B cell (primary cell): ENCODE results near the gene CYTH2. TPM values are rescaled to one million over a fixed set of nuclear protein-coding genes. Genes with fewer than 3 reads are reported as not detected.
A peak's percentile ranks its signal among the peaks of the same experiment; 100 is the strongest.

Source experiments
- ATAC-seq: fragments of 200-7000 bp; cut with Tn5 transposase; one replicate; pipeline ENCODE4 v1.10.0; 2021; ENCODE audit warnings: low read depth, mild to moderate bottlenecking, moderate number of reproducible peaks, moderate library complexity
- CTCF ChIA-PET: fragments of 350-600 bp; sonication (Branson Sonifier 250); formaldehyde crosslinking; loops from one replicate; lab custom pipeline; 2021; ENCODE audit warnings: antibody characterized with exemption, inconsistent platforms; lab: Charles Lee
- POLR2A ChIA-PET: fragments of 350-600 bp; sonication (Branson Sonifier 250); formaldehyde crosslinking; loops from one replicate; lab custom pipeline; 2021; ENCODE audit warnings: antibody characterized with exemption; lab: Charles Lee
- DNase-seq: peaks from one replicate; pipeline ENCODE4 v3.0.0; 2013
- H2AFZ ChIP-seq: 2 replicates; pipeline ENCODE4 v1.6.1; 2012; ENCODE audit warnings: mild to moderate bottlenecking, low read depth, low read length; ENCODE audit not compliant: insufficient read depth, poor library complexity, severe bottlenecking
- H3K27ac ChIP-seq, 2 donors: 1 replicate in 1 of 2; 2 replicates in 1 of 2; pipeline ENCODE4 v1.5.1; 2012 to 2013; ENCODE audit warnings: low read length in 2 of 2, mild to moderate bottlenecking in 2 of 2, moderate library complexity in 1 of 2
- H3K27me3 ChIP-seq, 4 experiments: fragments of 200-600 bp in 1 of 4; sonication (generic) in 1 of 4; replicated peaks in 1 of 4; 1 replicate in 2 of 4; 2 replicates in 2 of 4; pipeline versions ENCODE4 v1.6.1 to v1.7.0; 2013 to 2016; ENCODE audit warnings: low read length in 3 of 4, mild to moderate bottlenecking in 2 of 4, mixed read lengths in 1 of 4, moderate library complexity in 1 of 4; ENCODE audit not compliant: insufficient read depth in 4 of 4, control insufficient read depth in 3 of 4; ENCODE audit errors: control extremely low read depth in 1 of 4
- H3K36me3 ChIP-seq, 2 experiments: replicated peaks in 1 of 2; 1 replicate in 1 of 2; 2 replicates in 1 of 2; pipeline versions ENCODE4 v1.6.1 to v1.7.1; 2013; ENCODE audit warnings: low read length in 1 of 2; ENCODE audit not compliant: insufficient read depth in 2 of 2, control insufficient read depth in 1 of 2; ENCODE audit errors: control extremely low read depth in 1 of 2, extremely low read depth in 1 of 2
- H3K4me1 ChIP-seq, 2 donors: fragments of 200-600 bp in 1 of 2; sonication (generic) in 1 of 2; 1 replicate in 1 of 2; 2 replicates in 1 of 2; pipeline versions ENCODE4 v1.5.1 to v1.6.1; 2013 to 2017; ENCODE audit warnings: low read length in 2 of 2; ENCODE audit not compliant: control insufficient read depth in 2 of 2, insufficient read depth in 2 of 2
- H3K4me2 ChIP-seq: replicated peaks from 2 replicates; pipeline ENCODE3; 2012; ENCODE audit warnings: mild to moderate bottlenecking, low read depth, low read length; ENCODE audit not compliant: poor library complexity, severe bottlenecking
- H3K4me3 ChIP-seq, 5 experiments: fragments of 200-600 bp in 1 of 5; sonication (generic) in 1 of 5; 1 replicate in 3 of 5; 2 replicates in 2 of 5; pipeline versions ENCODE4 v1.5.1 to v1.7.0; 2011 to 2016; ENCODE audit warnings: low read length in 4 of 5, mild to moderate bottlenecking in 4 of 5, low read depth in 2 of 5, control low read depth in 1 of 5, moderate library complexity in 1 of 5; ENCODE audit not compliant: insufficient read depth in 1 of 5; ENCODE audit errors: control extremely low read depth in 1 of 5, extremely low read depth in 1 of 5
- H3K79me2 ChIP-seq: fragments of 200-600 bp; sonication (generic); one replicate; pipeline ENCODE4 v1.6.0; 2016; ENCODE audit warnings: low read length; ENCODE audit not compliant: control insufficient read depth, insufficient read depth
- H3K9ac ChIP-seq: fragments of 200-600 bp; sonication (generic); 2 replicates; pipeline ENCODE4 v1.6.1; 2017; ENCODE audit warnings: mild to moderate bottlenecking, low read length, moderate library complexity
- H3K9me3 ChIP-seq, 3 donors: one replicate each; pipeline versions ENCODE4 v1.6.1 to v1.7.1; 2013; ENCODE audit warnings: low read length in 2 of 3; ENCODE audit not compliant: control insufficient read depth in 2 of 3, insufficient read depth in 1 of 3; ENCODE audit errors: control extremely low read depth in 1 of 3
- H4K20me1 ChIP-seq: 2 replicates; pipeline ENCODE4 v1.6.0; 2012; ENCODE audit warnings: mild to moderate bottlenecking, low read length; ENCODE audit not compliant: insufficient read depth, control insufficient read depth, poor library complexity, severe bottlenecking
- H3K27ac Mint-ChIP-seq: one replicate; pipeline ENCODE4 v1.8.0; 2021; ENCODE audit warnings: mixed read lengths
- H3K27me3 Mint-ChIP-seq: one replicate; pipeline ENCODE4 v1.8.0; 2021; ENCODE audit warnings: mixed read lengths
- H3K4me1 Mint-ChIP-seq: one replicate; pipeline ENCODE4 v1.8.0; 2021; ENCODE audit warnings: mixed read lengths
- H3K4me3 Mint-ChIP-seq: one replicate; pipeline ENCODE4 v1.8.0; 2021; ENCODE audit warnings: mixed read lengths
- H3K9me3 Mint-ChIP-seq: one replicate; pipeline ENCODE4 v1.8.0; 2022; ENCODE audit warnings: mixed read lengths; ENCODE audit not compliant: insufficient read depth
- EZH2 ChIP-seq: IDR thresholded peaks from 2 replicates; pipeline ENCODE4 v1.6.1; 2012; ENCODE audit warnings: borderline replicate concordance, low read depth, mild to moderate bottlenecking, moderate library complexity, low read length; ENCODE audit not compliant: insufficient read depth, poor library complexity, severe bottlenecking
- WGBS: methylation state at CpG from one replicate; pipeline ENCODE4 v1.1.5; 2013; ENCODE audit warnings: missing lambda C conversion rate; ENCODE audit not compliant: insufficient coverage; 5-methylcytosine and 5-hydroxymethylcytosine counted together
- intact Hi-C: fragments of 100-400 bp; cut with micrococcal nuclease; formaldehyde crosslinking; loops from one replicate; pipeline ENCODE4 v1.10.0; 2022
- polyA plus RNA-seq: library from polyadenylated mRNA; depleted of rRNA; stranded (reverse); fragments of >200 nt; gene quantifications from 2 replicates; pipeline ENCODE4 v1.2.3, GENCODE V29; 2012
- total RNA-seq, 2 donors: library from RNA; stranded (reverse); fragments of 120-200 nt in 1 of 2; gene quantifications; 1 replicate in 1 of 2; 2 replicates in 1 of 2; pipeline versions ENCODE4 v1.2.3 to v1.2.4, GENCODE V29; 2013 to 2022
- TF ChIP-seq, protein P1 (sequence below): fragments of 200-600 bp; IDR thresholded peaks from one replicate; pipeline ENCODE4 v1.8.0; 2022; ENCODE audit warnings: antibody characterized with exemption, mild to moderate bottlenecking

CYTH2 gene
- total and polyA plus RNA-seq, 2 donors (not counting 1 experiment from before 2014, with no cell fraction given), result 40.7 to 56.0 TPM

DNA sequence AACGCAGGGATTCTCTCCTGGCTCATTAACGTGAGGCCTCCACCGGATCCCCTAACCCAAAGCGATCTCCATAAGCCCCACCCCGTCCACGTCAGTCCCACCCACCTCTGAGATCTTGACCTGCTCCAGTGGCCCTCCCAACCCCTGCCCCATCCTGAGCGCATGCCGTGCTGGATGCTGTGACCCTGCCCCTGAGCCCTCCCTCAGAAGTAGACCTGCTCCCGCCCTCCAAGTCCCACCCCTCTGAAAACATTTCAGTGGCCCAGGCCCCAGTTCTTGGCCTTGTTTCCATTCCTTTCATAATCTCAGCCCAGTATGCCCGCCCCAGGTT lies 22.6 kb downstream of the CYTH2 start:
- H3K4me3 ChIP-seq, result peak overlapping the region in 2 of 5 experiments; percentile 33 to 49
- H3K4me1 Mint-ChIP-seq, result peaks cover 35% of the 10 kb centered on the region
- H3K4me1 ChIP-seq, result peaks cover 39 to 44% of the 10 kb centered on the region in 2 donors
- H3K9ac ChIP-seq, result no peak overlapping the region
- CTCF ChIA-PET, result interaction anchor here (5.3 kb wide), 1 partner anchor 118 kb away, joined by 51 read pairs; no protein-coding TSS in a partner anchor
- H3K36me3 ChIP-seq, result no peaks in the 10 kb centered on the region
- H2AFZ ChIP-seq, result peak overlapping the region; percentile 34
- WGBS, result 36% methylated on average over 10 of the region's 10 CpGs
- peaks cover 0 to 28% (median 0%) of the 10 kb centered on the region in 3 donors for H3K9me3 ChIP-seq
- H4K20me1 ChIP-seq, result peaks cover 6% of the 10 kb centered on the region
- POLR2A ChIA-PET, result interaction anchor here (0.6 to 1.1 kb wide), 2 partner anchors 10 to 168 kb away, joined by 3 to 8 read pairs; no protein-coding TSS in a partner anchor
- DNase-seq (no peak), ATAC-seq (no peak)
- H3K9me3 Mint-ChIP-seq, result no peaks in the 10 kb centered on the region
- H3K4me3 Mint-ChIP-seq, result peak overlapping the region; percentile 63
- intact Hi-C loops, result loop anchor here (1.0 to 10.0 kb wide), 3 partner anchors 22 to 170 kb away; partner anchors contain the start of genes CYTH2, GRIN2D and KDELR1
- H3K27me3 ChIP-seq, result peaks cover 0 to 44% (median 23%) of the 10 kb centered on the region in 4 experiments
- peaks cover 28% of the 10 kb centered on the region for H3K27me3 Mint-ChIP-seq
- H3K79me2 ChIP-seq, result no peaks in the 10 kb centered on the region
- no peak for TF ChIP-seq EZH2
- TF ChIP-seq, protein P1, sequence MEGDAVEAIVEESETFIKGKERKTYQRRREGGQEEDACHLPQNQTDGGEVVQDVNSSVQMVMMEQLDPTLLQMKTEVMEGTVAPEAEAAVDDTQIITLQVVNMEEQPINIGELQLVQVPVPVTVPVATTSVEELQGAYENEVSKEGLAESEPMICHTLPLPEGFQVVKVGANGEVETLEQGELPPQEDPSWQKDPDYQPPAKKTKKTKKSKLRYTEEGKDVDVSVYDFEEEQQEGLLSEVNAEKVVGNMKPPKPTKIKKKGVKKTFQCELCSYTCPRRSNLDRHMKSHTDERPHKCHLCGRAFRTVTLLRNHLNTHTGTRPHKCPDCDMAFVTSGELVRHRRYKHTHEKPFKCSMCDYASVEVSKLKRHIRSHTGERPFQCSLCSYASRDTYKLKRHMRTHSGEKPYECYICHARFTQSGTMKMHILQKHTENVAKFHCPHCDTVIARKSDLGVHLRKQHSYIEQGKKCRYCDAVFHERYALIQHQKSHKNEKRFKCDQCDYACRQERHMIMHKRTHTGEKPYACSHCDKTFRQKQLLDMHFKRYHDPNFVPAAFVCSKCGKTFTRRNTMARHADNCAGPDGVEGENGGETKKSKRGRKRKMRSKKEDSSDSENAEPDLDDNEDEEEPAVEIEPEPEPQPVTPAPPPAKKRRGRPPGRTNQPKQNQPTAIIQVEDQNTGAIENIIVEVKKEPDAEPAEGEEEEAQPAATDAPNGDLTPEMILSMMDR, result no peak
- no peak overlapping the region for H3K27ac ChIP-seq
- H3K27ac Mint-ChIP-seq, result peak overlapping the region; percentile 15
- H3K4me2 ChIP-seq, result peak overlapping the region; percentile 75
